Lung (tissue), 12 donors: ENCODE measurements around the gene HOXA9. TPM values are rescaled to one million over a fixed set of nuclear protein-coding genes. Genes with fewer than 3 reads are reported as not detected.

Experiments
- ATAC-seq: fragments of 200-7000 bp; cut with Tn5 transposase; one replicate; pipeline ENCODE4 v1.9.1; 2020; ENCODE audit warnings: moderate number of reproducible peaks; ENCODE audit not compliant: insufficient read depth, low FRiP score
- DNase-seq, 3 donors: peaks; one replicate each; pipeline ENCODE4 v3.0.0-alpha.2; 2013 to 2017
- H3K27ac ChIP-seq, 2 donors: one replicate each; pipeline ENCODE4 v1.5.1; 2013; ENCODE audit warnings: mild to moderate bottlenecking in 2 of 2, moderate library complexity in 2 of 2, control low read depth in 1 of 2, inconsistent platforms in 1 of 2, low read depth in 1 of 2, low read length in 1 of 2
- H3K27me3 ChIP-seq, 3 donors: one replicate each; pipeline ENCODE4 v1.5.1; 2013; ENCODE audit warnings: low read length in 2 of 3; ENCODE audit not compliant: control insufficient read depth in 3 of 3, insufficient read depth in 3 of 3
- H3K36me3 ChIP-seq, 4 donors: one replicate each; pipeline ENCODE4 v1.5.1; 2013; ENCODE audit warnings: low read length in 4 of 4, mild to moderate bottlenecking in 1 of 4, moderate library complexity in 1 of 4; ENCODE audit not compliant: control insufficient read depth in 4 of 4, insufficient read depth in 4 of 4
- H3K4me1 ChIP-seq, 5 donors: one replicate each; pipeline ENCODE4 v1.5.1; 2013; ENCODE audit warnings: low read length in 5 of 5, mild to moderate bottlenecking in 2 of 5, moderate library complexity in 1 of 5; ENCODE audit not compliant: control insufficient read depth in 5 of 5, insufficient read depth in 5 of 5
- H3K4me3 ChIP-seq: one replicate; pipeline ENCODE4 v1.5.1; 2013; ENCODE audit warnings: mild to moderate bottlenecking, control low read depth, moderate library complexity
- H3K9ac ChIP-seq, 2 donors: one replicate each; pipeline ENCODE4 v1.5.1; 2013; ENCODE audit warnings: low read length in 2 of 2, control low read depth in 1 of 2; ENCODE audit not compliant: insufficient read depth in 1 of 2
- H3K9me3 ChIP-seq, 4 donors: one replicate each; pipeline ENCODE4 v1.5.1; 2013; ENCODE audit warnings: low read length in 3 of 4, mild to moderate bottlenecking in 1 of 4, moderate library complexity in 1 of 4; ENCODE audit not compliant: control insufficient read depth in 4 of 4, insufficient read depth in 3 of 4
- WGBS, 2 donors: extraction: QIAGEN DNeasy Blood & Tissue Kit; methylation state at CpG; one replicate each; pipeline ENCODE4 v1.1.7; 2013; 5-methylcytosine and 5-hydroxymethylcytosine counted together
- polyA plus RNA-seq, 2 donors: library from polyadenylated mRNA; stranded (reverse); fragments of 200-250 nt; gene quantifications; one replicate each; pipeline ENCODE4 v1.2.1, GENCODE V29; 2013
- total RNA-seq, 2 donors: library from RNA; depleted of rRNA in 1 of 2; stranded (reverse); fragments of >200 nt in 1 of 2; gene quantifications; one replicate each; pipeline ENCODE4 v1.2.1, GENCODE V29; 2014 to 2021
- TF ChIP-seq, protein P1 (sequence below): IDR thresholded peaks from 2 replicates; pipeline ENCODE4 v1.5.1; 2012; ENCODE audit warnings: mild to moderate bottlenecking; ENCODE audit errors: control extremely low read depth, extremely low read depth
- donor health status: control.
- donor health status: control.
- donor health status: Bipolar disorder and iron deficiency.
- donor health status: healthy.
- donor health status: DM: yes; HTN: yes; CAD: no.

HOXA9 gene
- total and polyA plus RNA-seq, 4 donors = 0.11 to 0.85 (median 0.43) TPM

DNA sequence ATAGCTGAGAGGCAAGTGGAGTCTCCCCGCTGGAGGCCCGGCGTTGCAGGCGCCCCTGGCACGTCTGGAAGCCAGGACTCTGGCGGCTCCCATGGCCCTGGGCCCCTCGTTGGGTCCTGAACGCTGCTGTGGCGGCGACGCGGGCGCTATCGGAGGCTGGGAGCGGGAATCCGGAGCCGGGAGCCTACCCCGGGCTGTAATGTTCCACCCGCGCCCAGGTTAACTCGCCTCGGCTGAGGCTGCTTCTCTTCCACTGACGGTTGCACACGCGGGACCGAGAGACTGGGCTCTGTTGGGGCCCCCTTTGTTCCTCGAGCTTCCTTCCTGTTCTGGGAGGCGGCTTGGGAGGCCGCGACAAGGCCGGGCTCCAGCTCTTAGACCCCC, 20.6 kb downstream of the HOXA9 start:
- peaks cover 0 to 52% (median 15%) of the 10 kb centered on the region in 3 donors for H3K27me3 ChIP-seq
- peak overlapping the region; percentile 18 for H3K4me3 ChIP-seq
- ATAC-seq (no peak), DNase-seq (peak in 2 of 3 donors; percentile 50 to 71)
- peaks cover 0 to 4% (median 0%) of the 10 kb centered on the region in 4 donors for H3K9me3 ChIP-seq
- H3K4me1 ChIP-seq = peaks cover 0 to 52% (median 3%) of the 10 kb centered on the region in 5 donors
- TF ChIP-seq, protein P1, sequence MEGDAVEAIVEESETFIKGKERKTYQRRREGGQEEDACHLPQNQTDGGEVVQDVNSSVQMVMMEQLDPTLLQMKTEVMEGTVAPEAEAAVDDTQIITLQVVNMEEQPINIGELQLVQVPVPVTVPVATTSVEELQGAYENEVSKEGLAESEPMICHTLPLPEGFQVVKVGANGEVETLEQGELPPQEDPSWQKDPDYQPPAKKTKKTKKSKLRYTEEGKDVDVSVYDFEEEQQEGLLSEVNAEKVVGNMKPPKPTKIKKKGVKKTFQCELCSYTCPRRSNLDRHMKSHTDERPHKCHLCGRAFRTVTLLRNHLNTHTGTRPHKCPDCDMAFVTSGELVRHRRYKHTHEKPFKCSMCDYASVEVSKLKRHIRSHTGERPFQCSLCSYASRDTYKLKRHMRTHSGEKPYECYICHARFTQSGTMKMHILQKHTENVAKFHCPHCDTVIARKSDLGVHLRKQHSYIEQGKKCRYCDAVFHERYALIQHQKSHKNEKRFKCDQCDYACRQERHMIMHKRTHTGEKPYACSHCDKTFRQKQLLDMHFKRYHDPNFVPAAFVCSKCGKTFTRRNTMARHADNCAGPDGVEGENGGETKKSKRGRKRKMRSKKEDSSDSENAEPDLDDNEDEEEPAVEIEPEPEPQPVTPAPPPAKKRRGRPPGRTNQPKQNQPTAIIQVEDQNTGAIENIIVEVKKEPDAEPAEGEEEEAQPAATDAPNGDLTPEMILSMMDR = no peak
- H3K9ac ChIP-seq = peak overlapping the region in 1 of 2 donors; percentile 96
- H3K27ac ChIP-seq = peak overlapping the region in 1 of 2 donors; percentile 83
- H3K36me3 ChIP-seq = peaks cover 0 to 42% (median 6%) of the 10 kb centered on the region in 4 donors
- WGBS, 2 donors = 26 to 37% methylated on average over 31 of the region's 31 CpGs

DNA sequence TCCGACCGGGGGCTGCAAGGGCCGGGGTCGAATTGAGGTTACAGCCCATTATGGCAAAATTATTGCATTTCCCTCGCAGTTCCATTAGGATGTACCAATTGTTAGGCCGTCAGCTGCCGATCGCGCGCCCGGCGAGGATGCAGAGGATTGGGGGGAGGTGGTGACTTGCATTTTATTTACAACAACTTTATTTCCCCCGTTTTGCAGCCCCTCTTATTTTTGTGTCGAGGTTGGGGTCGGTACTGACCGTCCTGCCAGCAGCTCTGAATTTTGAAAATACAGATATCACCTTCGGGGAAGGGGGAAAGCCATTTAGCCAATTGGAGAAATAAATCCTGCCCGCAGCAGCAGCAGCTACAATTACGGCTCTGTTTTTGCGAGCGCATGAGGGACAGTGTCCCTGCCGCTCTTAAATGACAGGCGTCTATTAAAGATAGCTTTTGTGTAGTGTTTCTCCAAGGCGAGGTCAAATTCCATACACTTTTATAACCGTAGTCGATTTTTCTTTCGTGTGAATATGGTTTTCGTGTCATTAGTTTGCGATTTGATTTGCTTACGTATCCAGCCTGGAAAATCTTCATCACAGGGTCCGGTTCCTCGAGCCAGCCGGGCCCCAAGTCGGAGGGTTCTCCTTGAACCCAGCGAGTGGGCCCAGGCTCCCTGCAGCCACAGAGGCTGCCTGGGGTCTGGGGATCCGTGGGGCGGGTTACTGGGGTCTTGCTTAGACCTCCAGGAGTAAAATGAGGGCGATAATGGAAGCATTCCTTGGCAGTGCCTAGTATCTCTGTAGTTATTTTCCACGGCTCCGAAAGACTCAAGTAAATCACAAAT, 21.2 kb downstream of the HOXA9 start:
- Histone ChIP-seq H3K9ac (peak overlapping the region in 1 of 2 donors; percentile 96), H3K27me3 (peaks cover 0 to 52% (median 14%) of the 10 kb centered on the region in 3 donors), H3K9me3 (peaks cover 0 to 4% (median 0%) of the 10 kb centered on the region in 4 donors), H3K27ac (peak overlapping the region in 1 of 2 donors; percentile 83), H3K4me3 (no peak overlapping the region), H3K4me1 (peaks cover 0 to 47% (median 3%) of the 10 kb centered on the region in 5 donors), H3K36me3 (peaks cover 0 to 45% (median 6%) of the 10 kb centered on the region in 4 donors)
- ATAC-seq = no peak
- TF ChIP-seq, protein P1 = no peak
- DNase-seq = peak in 2 of 3 donors; percentile 49 to 77
- 37 to 62% methylated on average over 40 of the region's 40 CpGs for WGBS, 2 donors

DNA sequence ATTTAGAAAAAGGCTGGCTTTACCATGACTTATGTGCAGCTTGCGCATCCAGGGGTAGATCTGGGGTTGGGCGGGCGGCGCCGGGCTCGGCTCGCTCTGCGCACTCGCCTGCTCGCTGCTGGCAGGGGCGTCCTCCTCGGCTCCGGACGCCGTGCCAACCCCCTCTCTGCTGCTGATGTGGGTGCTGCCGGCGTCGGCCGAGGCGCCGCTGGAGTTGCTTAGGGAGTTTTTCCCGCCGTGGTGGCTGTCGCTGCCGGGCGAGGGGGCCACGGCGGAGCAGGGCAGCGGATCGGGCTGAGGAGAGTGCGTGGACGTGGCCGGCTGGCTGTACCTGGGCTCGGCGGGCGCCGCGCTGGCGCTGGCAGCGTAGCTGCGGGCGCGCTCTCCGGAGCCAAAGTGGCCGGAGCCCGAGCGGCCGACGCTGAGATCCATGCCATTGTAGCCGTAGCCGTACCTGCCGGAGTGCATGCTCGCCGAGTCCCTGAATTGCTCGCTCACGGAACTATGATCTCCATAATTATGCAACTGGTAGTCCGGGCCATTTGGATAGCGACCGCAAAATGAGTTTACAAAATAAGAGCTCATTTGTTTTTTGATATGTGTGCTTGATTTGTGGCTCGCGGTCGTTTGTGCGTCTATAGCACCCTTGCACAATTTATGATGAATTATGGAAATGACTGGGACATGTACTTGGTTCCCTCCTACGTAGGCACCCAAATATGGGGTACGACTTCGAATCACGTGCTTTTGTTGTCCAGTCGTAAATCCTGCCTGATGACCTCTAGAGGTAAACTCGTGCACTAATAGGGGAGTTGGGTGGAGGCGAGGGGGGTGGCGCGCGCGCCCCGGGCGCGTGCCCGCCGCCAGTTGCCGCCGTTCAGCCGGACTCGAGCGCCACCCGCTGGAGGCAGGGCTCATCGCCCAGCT, 22.1 kb downstream of the HOXA9 start, which contains the start of gene HOXA5:
Gene HOXA5 (minus strand): TSS at position 659 of the 927 bp plus-strand sequence. CDS start 74 bp downstream, at position 585.
- peaks cover 0 to 43% (median 12%) of the 10 kb centered on the region in 3 donors for H3K27me3 ChIP-seq
- peak within 1 kb of the TSS; percentile 89 for H3K4me3 ChIP-seq
- peak; percentile 96 to 99 (median 98) for DNase-seq
- peak within 1 kb of the TSS; percentile 97 to 100 for H3K9ac ChIP-seq
- TF ChIP-seq, protein P1 = peak; percentile 37
- WGBS, 2 donors = 33 to 51% methylated on average over 79 to 86 of the region's 86 CpGs
- peaks cover 0 to 47% (median 3%) of the 10 kb centered on the region in 5 donors for H3K4me1 ChIP-seq
- peak within 1 kb of the TSS in 1 of 2 donors; percentile 84 for H3K27ac ChIP-seq
- H3K36me3 ChIP-seq = peaks cover 0 to 45% (median 7%) of the 10 kb centered on the region in 4 donors
- ATAC-seq = peak; percentile 55
- peaks cover 0 to 2% (median 0%) of the 10 kb centered on the region in 4 donors for H3K9me3 ChIP-seq
